Measurements from ENCODE around the gene IMMP2L. TPM values are rescaled to one million over a fixed set of nuclear protein-coding genes. Genes with fewer than 3 reads are reported as not detected.

Gene IMMP2L
- polyA plus RNA-seq, 1 donor: 21.0 TPM

DNA sequence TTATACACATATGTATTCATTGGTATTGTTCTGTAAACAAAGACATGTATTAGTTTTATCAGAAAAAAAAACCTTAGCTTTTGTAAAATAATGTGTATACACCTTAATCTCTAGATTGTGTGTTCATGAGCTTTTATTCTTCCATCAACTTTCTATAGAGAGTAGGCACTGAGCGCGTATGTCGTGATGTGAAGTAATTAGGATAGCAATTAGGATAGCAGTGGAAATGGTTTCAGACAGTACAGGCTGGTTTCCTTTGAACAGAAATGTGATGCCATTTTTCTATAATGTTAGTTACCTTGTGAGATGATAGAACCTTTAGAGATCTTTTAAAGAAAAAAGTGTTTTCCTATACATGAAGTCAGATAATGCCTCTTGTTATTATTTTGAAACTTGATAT is 709.0 kb downstream of the IMMP2L start:
- 70% methylated on average over 2 of the region's 3 CpGs for WGBS (ENCODE audit: insufficient coverage, low lambda C conversion rate)
- peaks cover 3% of the 10 kb centered on the region for H3K9me3 ChIP-seq (ENCODE audit: control insufficient read depth, low read depth, low read length)
- no peaks in the 10 kb centered on the region for H3K27me3 ChIP-seq (ENCODE audit: control insufficient read depth, insufficient read depth, low read length)
- H3K4me3 ChIP-seq (ENCODE audit: low read length): no peak overlapping the region
- no peaks in the 10 kb centered on the region for H3K36me3 ChIP-seq (ENCODE audit: control insufficient read depth, insufficient read depth, low read length)
- no peak overlapping the region for H3K27ac ChIP-seq (ENCODE audit: low read length)
- no peaks in the 10 kb centered on the region for H3K4me1 ChIP-seq (ENCODE audit: control insufficient read depth, insufficient read depth, low read length)
- no peak for DNase-seq

GRCh38 chr7:110852156-110852940 is 709.9 kb downstream of the IMMP2L start:
- no CpG with 5 or more reads among the region's 4 CpGs for WGBS (ENCODE audit: insufficient coverage, low lambda C conversion rate)
- DNase-seq: peak in 1 of 2 donors; percentile 11

DNA sequence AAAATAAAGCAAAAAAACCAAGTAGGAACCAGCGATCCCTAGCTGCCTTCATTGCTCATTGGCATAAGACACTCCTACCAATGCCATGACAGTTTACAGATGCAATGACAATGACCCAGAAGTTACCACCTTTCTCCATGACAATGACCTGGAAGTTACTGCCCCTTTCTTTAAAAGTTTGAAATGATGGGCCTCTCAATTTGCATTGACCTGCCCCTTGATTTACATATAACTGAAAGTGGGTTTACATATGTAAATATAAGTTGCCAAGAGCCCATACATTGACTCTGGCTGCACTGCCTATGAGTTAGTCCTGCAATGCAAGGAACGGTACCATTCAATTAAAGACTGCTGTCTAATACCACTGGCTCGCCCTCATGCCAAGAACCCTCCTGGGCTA is 712.1 kb downstream of the IMMP2L start:
- Histone ChIP-seq H3K27me3 (ENCODE audit: control insufficient read depth, insufficient read depth, low read length) (no peaks in the 10 kb centered on the region), H3K9me3 (ENCODE audit: control insufficient read depth, low read depth, low read length) (peaks cover 3% of the 10 kb centered on the region), H3K27ac (ENCODE audit: low read length) (no peak overlapping the region), H3K4me3 (ENCODE audit: low read length) (no peak overlapping the region), H3K36me3 (ENCODE audit: control insufficient read depth, insufficient read depth, low read length) (no peaks in the 10 kb centered on the region), H3K4me1 (ENCODE audit: control insufficient read depth, insufficient read depth, low read length) (no peaks in the 10 kb centered on the region)
- no CpG with 5 or more reads among the region's 3 CpGs for WGBS (ENCODE audit: insufficient coverage, low lambda C conversion rate)
- no peak for DNase-seq

More at GRCh38 chr7:110852156-110852940, 709.9 kb downstream of the IMMP2L start:
- H3K9me3 ChIP-seq (ENCODE audit: control insufficient read depth, low read depth, low read length): peaks cover 3% of the 10 kb centered on the region
- no peak overlapping the region for H3K4me3 ChIP-seq (ENCODE audit: low read length)
- H3K27ac ChIP-seq (ENCODE audit: low read length): no peak overlapping the region
- no peaks in the 10 kb centered on the region for H3K4me1 ChIP-seq (ENCODE audit: control insufficient read depth, insufficient read depth, low read length)
- H3K36me3 ChIP-seq (ENCODE audit: control insufficient read depth, insufficient read depth, low read length): no peaks in the 10 kb centered on the region
- H3K27me3 ChIP-seq (ENCODE audit: control insufficient read depth, insufficient read depth, low read length): no peaks in the 10 kb centered on the region

DNA sequence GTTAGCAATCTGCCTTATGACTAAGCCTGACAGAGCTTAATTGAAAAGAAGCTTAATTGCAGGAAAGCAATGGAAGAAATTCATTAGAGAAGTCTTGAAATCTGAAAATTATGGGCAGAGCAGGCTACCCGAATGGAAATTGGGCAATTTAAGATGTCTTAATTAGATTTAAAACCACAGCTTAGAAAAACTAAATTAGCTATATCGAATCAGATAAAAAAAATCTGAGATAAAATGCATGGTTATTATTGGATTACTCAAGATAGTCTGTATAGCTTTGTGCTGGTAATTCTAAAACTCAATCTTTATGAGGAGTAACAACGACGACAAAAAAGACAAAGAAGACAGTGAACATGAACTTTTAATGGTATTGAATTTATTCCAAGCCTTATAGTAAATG is 719.5 kb downstream of the IMMP2L start:
- Histone ChIP-seq H3K27me3 (ENCODE audit: control insufficient read depth, insufficient read depth, low read length) (no peaks in the 10 kb centered on the region), H3K36me3 (ENCODE audit: control insufficient read depth, insufficient read depth, low read length) (no peaks in the 10 kb centered on the region), H3K9me3 (ENCODE audit: control insufficient read depth, low read depth, low read length) (no peaks in the 10 kb centered on the region), H3K27ac (ENCODE audit: low read length) (no peak overlapping the region), H3K4me1 (ENCODE audit: control insufficient read depth, insufficient read depth, low read length) (no peaks in the 10 kb centered on the region), H3K4me3 (ENCODE audit: low read length) (no peak overlapping the region)
- 88% methylated on average over 4 of the region's 4 CpGs for WGBS (ENCODE audit: insufficient coverage, low lambda C conversion rate)
- no peak for DNase-seq

GRCh38 chr7:110841840-110842545 is 720.3 kb downstream of the IMMP2L start:
- no peaks in the 10 kb centered on the region for H3K4me1 ChIP-seq (ENCODE audit: control insufficient read depth, insufficient read depth, low read length)
- no peaks in the 10 kb centered on the region for H3K36me3 ChIP-seq (ENCODE audit: control insufficient read depth, insufficient read depth, low read length)
- H3K27me3 ChIP-seq (ENCODE audit: control insufficient read depth, insufficient read depth, low read length): no peaks in the 10 kb centered on the region
- WGBS (ENCODE audit: insufficient coverage, low lambda C conversion rate): no CpG with 5 or more reads among the region's 3 CpGs
- DNase-seq: no peak
- peaks cover 3% of the 10 kb centered on the region for H3K9me3 ChIP-seq (ENCODE audit: control insufficient read depth, low read depth, low read length)
- no peak overlapping the region for H3K27ac ChIP-seq (ENCODE audit: low read length)
- H3K4me3 ChIP-seq (ENCODE audit: low read length): no peak overlapping the region

DNA sequence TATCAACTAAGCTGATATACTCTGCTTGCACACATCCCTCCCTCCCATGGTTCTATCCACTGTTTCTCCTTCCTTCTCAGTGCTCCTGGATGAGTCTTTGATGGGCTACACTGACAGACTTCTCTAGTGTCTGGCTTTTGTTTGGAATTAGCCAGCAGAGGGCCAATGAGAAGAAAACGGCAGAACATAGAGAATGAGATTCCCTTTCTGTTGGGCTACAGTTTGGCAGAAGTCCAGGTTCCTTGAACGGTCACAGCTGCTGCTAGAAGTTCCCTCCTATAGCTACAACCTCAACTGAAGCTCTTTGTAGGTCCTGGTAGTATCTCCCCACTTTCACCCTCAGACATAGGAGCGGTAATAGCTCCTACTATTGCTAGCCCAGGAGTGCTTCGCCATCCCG is 722.4 kb downstream of the IMMP2L start:
- Histone ChIP-seq H3K9me3 (ENCODE audit: control insufficient read depth, low read depth, low read length) (peaks cover 4% of the 10 kb centered on the region), H3K4me3 (ENCODE audit: low read length) (no peak overlapping the region), H3K36me3 (ENCODE audit: control insufficient read depth, insufficient read depth, low read length) (no peaks in the 10 kb centered on the region), H3K4me1 (ENCODE audit: control insufficient read depth, insufficient read depth, low read length) (peaks cover under 1% of the 10 kb centered on the region), H3K27ac (ENCODE audit: low read length) (no peak overlapping the region), H3K27me3 (ENCODE audit: control insufficient read depth, insufficient read depth, low read length) (no peaks in the 10 kb centered on the region)
- peak in 1 of 2 donors; percentile 15 for DNase-seq
- WGBS (ENCODE audit: insufficient coverage, low lambda C conversion rate): 80% methylated on average over 1 of the region's 5 CpGs

DNA sequence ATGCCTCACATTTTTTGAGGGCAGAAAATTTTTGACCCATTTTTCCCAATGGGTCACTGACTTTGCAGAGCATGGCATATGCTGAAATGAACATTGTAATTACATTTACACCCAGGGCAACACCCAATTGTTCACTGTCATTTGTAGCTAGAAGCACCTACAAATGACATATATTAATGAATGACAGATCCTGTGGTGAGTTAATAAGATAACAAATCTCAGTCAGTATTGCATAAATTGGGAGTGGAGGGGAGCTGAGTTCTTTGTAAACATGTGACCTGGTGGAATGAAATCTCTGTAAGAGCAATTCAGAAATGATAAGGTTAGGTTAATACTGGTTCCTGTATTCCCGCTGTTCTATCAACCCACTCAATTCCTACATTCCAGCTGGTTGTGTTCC is 726.4 kb downstream of the IMMP2L start:
- Histone ChIP-seq H3K27me3 (ENCODE audit: control insufficient read depth, insufficient read depth, low read length) (no peaks in the 10 kb centered on the region), H3K27ac (ENCODE audit: low read length) (peak overlapping the region; percentile 49), H3K4me3 (ENCODE audit: low read length) (no peak overlapping the region), H3K36me3 (ENCODE audit: control insufficient read depth, insufficient read depth, low read length) (no peaks in the 10 kb centered on the region), H3K4me1 (ENCODE audit: control insufficient read depth, insufficient read depth, low read length) (peaks cover 5% of the 10 kb centered on the region), H3K9me3 (ENCODE audit: control insufficient read depth, low read depth, low read length) (peaks cover 4% of the 10 kb centered on the region)
- peak; percentile 44 to 74 for DNase-seq
- WGBS (ENCODE audit: insufficient coverage, low lambda C conversion rate): no CpG with 5 or more reads among the region's 1 CpG

DNA sequence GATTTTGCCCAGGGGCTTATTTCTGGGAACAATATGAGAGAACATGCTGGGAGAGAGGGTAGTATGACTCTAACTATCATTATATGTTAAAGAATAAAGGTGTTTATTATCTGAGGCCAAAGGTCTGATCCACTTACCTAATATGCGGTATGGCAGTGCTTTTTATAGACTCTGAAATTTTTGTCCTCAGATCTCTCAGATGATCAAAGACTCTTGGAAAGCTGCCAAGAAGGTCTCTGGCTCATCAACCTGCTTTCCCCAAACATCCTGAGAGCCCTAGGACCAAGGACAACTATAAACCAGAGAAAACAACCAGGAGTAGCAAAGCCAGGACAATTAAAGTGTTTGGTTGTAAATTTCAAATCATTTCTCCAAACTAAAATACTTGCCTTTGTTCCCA is 727.1 kb downstream of the IMMP2L start:
- WGBS (ENCODE audit: insufficient coverage, low lambda C conversion rate): 50% methylated on average over 1 of the region's 1 CpG

GRCh38 chr7:110831419-110831818 is 730.9 kb downstream of the IMMP2L start:
- no peaks in the 10 kb centered on the region for H3K9me3 ChIP-seq (ENCODE audit: control insufficient read depth, low read depth, low read length)
- H3K36me3 ChIP-seq (ENCODE audit: control insufficient read depth, insufficient read depth, low read length): no peaks in the 10 kb centered on the region
- H3K4me1 ChIP-seq (ENCODE audit: control insufficient read depth, insufficient read depth, low read length): peaks cover 5% of the 10 kb centered on the region
- no peak for DNase-seq
- H3K27me3 ChIP-seq (ENCODE audit: control insufficient read depth, insufficient read depth, low read length): no peaks in the 10 kb centered on the region
- H3K4me3 ChIP-seq (ENCODE audit: low read length): no peak overlapping the region
- 83% methylated on average over 2 of the region's 3 CpGs for WGBS (ENCODE audit: insufficient coverage, low lambda C conversion rate)
- no peak overlapping the region for H3K27ac ChIP-seq (ENCODE audit: low read length)

More for the DNA sequence above, 727.1 kb downstream of the IMMP2L start:
- peaks cover 4% of the 10 kb centered on the region for H3K9me3 ChIP-seq (ENCODE audit: control insufficient read depth, low read depth, low read length)
- no peaks in the 10 kb centered on the region for H3K36me3 ChIP-seq (ENCODE audit: control insufficient read depth, insufficient read depth, low read length)
- H3K27ac ChIP-seq (ENCODE audit: low read length): peak overlapping the region; percentile 72
- H3K4me1 ChIP-seq (ENCODE audit: control insufficient read depth, insufficient read depth, low read length): peaks cover 5% of the 10 kb centered on the region
- DNase-seq: peak; percentile 60 to 85
- no peak overlapping the region for H3K4me3 ChIP-seq (ENCODE audit: low read length)
- no peaks in the 10 kb centered on the region for H3K27me3 ChIP-seq (ENCODE audit: control insufficient read depth, insufficient read depth, low read length)

DNA sequence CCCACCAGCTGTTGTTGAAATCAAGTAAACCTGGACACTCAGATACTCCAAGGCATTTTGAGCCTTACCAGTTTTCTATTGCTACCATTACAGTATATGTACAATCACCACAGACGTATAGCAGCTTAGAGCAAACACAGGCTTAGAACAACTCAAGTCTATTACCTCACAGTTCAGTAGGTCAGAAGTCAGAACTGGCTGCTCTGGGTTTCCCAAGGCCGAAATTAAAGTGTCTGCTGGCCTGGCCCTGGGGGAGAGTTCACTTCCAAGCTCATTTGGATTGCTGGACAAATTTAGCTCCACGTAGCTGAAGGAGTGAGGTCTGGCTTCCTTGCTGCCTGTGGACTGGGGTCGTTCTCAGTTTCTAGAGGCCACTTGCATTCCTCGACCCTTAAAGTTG is 731.5 kb downstream of the IMMP2L start:
- Histone ChIP-seq H3K36me3 (ENCODE audit: control insufficient read depth, insufficient read depth, low read length) (no peaks in the 10 kb centered on the region), H3K9me3 (ENCODE audit: control insufficient read depth, low read depth, low read length) (no peaks in the 10 kb centered on the region), H3K27me3 (ENCODE audit: control insufficient read depth, insufficient read depth, low read length) (no peaks in the 10 kb centered on the region), H3K27ac (ENCODE audit: low read length) (no peak overlapping the region), H3K4me1 (ENCODE audit: control insufficient read depth, insufficient read depth, low read length) (peaks cover 5% of the 10 kb centered on the region), H3K4me3 (ENCODE audit: low read length) (no peak overlapping the region)
- 40% methylated on average over 1 of the region's 5 CpGs for WGBS (ENCODE audit: insufficient coverage, low lambda C conversion rate)
- DNase-seq: peak in 1 of 2 donors; percentile 42
